GM21390 (cell line): ENCODE measurements around the gene TCEA3.

Source experiments
- ATAC-seq: cut with Tn5 transposase; IDR thresholded peaks from one replicate; pipeline ENCODE4 v1.9.1; 2021; ENCODE audit not compliant: unreplicated experiment

Gene TCEA3

DNA sequence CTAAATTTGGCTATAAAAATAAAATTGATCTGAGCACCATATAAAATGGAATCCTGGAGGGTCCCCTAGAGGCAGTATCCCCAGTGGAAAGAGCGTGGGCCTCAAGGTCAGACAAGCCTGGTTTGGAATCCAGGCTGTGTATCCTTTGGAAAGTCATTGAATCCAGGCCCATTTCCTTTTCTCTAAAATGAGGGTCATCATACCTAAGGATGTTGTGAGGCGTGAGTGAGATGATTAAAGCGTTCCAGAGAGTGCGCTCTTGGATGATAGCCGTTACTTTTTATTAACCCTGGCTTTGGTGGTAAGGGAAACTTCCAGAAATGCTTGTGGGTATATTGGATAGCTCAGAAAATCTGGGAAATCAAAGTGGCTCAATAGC, 54.2 kb downstream of the TCEA3 start:
- ATAC-seq, result no peak

DNA sequence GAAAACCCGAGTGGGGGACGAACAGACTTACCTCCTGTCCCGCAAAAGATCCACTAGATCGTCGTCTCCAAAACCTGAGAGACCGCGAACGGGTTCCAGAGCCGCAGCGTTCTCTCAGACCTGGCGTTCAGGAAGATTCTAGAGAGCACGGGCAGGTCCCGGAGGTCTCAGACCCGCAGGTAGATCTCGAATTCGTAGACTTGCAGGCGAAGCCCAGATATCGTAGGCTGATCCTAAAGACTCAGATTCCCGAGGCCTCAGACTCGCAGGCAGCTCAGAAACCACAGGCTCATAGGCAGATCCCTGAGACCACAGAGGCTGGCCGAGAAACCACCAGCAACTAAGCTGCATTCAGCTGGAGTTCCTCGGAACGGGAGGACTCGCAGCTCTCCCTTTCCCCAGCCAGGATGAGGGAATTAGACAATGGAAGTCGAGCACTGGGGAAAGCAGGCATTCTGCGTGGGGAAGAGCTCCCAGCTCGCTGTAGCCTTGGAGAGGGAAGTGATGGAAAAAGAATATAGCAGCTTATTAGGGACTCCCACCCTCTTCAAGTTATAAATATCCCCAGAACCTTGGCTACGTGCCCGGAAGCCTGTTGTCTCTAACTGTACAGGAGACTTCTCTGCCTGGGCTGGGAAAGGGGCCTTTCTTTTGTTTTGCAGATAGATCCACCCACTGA, 55.1 kb downstream of the TCEA3 start, which contains the start of gene ZNF436:
Gene ZNF436, minus strand, starts transcription at position 502 of the 679 bp plus-strand sequence. CDS start 1,831 bp downstream, outside the sequence.
- no peak for ATAC-seq

DNA sequence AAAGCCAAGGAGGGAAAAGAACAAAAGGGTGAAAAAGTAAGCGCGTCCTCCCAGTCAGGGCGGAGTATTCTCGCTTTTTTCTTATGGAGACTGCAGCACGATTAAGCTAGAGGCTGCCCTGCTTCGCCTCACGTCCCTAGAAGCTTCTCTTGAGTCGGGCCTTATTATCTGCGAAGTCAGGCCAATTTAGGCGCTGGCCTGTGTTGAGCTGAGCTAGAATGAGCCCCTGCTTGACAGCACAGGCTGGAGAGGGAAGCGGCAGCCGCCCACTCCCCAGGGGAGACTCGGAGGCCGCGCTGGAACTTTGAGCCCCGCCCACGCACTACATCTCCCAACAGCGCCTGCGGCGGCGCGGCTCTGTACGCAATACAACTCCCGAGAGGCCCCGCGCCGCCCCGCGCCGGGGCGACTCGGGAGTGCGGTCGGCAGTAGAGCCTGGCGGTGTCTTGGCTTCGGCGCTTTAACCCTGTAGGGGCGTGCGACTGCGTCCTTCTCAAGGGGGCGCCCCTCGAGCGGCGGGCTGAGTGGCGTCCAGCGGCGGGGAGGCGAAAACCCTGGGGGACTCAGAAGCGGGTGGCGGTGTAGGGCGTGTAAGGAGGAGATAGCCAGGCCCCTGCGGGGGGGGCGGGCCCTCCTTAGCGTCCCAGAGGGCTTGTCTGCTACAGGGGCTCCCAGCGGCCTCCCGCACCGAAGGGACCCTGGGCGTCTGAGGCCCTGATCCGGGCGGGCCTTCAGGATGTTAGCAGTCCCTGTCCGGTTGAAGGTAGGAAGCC, 55.8 kb downstream of the TCEA3 start:
- peak; percentile 62 for ATAC-seq

GRCh38 chr1:23367791-23368561, 56.6 kb downstream of the TCEA3 start:
- ATAC-seq, result peak; percentile 87

- ATAC-seq, result no peak
Observed at GRCh38 chr1:23367451-23367790, 57.1 kb downstream of the TCEA3 start.

GRCh38 chr1:23366598-23366997, 58.0 kb downstream of the TCEA3 start:
- ATAC-seq, result no peak

- ATAC-seq, result no peak
Observed at GRCh38 chr1:23366146-23366545, 58.4 kb downstream of the TCEA3 start.

GRCh38 chr1:23362218-23362713, 62.3 kb downstream of the TCEA3 start:
- ATAC-seq, result no peak

DNA sequence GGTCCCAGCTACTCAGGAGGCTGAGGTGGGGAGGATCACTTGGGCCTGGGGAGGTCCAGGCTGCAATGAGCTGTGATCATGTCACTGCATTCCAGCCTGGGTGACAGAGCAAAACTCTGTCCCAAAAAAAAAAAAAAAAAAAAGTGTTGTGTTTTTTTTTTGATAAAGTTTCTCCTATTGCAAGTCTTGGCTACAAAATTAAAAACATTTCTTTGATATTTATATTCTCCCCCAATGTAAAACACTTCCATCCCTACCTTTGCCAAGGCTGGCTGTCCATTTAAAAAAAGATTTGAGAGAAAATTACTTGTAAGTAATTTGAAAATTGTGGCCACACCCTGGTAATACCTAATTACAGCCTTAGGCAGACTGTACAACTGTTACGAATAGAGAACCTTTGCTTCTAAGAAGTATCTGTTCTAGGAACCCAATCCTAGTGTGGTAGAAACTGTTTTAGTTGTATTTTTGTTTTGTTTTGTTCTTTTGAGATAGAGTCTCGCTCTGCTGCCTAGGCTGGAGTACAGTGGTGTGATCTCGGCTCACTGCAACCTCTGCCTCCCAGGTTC, 66.2 kb downstream of the TCEA3 start:
- no peak for ATAC-seq

DNA sequence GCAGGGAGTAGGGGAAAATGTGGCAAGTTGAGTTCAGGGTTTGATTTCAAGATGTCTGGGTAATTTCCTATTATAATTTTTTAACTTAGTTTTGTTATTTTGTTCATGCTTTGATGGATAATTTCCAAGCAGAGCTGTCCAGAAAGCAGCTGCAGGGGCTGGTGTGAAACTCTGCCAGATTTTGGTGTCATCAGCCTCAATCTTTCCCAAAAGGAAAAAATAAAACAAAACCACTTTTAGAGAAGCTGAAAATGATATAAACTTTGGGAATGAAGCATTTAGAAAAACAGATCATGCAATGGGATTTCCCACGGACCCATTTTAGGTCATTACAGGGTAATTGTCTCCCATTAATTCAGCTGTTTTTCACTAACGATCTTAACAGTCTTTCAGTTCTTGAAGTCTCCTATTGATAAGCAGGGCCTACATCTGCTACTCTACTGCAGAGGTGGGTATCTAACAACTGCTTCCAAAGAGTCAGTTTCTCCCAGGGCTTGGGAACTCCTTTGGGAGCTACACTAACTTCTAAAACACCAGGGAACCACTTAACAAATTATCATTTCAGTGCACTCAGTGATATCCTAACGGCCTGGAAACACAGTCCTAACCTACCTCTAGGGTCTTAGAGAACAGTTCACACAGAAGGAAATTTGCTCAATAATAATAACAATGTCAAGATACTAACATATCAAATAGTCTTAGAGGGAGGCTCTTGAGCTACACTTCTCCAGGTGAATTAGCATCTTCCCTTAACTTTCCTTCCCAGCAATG, 67.2 kb downstream of the TCEA3 start:
- no peak for ATAC-seq

DNA sequence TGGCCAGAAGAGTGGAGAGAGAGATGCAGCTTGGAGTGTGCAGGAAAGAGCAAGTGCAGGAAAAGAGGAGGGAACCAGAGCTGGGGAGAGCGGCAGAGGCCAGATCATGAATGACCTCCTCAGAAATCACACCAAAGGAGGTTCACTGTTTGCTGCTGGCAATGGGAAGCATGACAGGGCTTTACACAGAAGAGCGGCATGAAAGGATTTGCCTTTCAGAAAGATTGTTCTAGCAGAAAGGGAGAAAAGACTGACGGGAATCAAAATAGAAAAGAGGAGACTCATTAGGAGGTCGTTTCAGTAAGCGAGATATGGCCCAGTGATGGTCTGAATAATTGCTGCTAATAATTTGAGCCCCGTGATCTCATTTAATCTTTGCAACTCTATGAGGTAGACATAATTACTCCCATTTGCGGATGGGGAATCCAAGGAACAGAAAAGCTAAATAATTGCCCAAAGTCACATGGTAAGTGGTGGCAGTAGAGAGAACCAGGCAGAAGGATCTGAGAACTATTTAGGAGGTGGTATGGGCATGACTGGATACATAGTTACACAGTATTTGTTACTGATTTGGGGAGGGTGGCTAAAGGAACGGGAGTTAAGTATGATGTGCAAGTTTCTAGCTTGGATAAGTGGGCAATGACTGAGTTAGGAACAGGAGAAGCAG, 67.9 kb downstream of the TCEA3 start:
- no peak for ATAC-seq

DNA sequence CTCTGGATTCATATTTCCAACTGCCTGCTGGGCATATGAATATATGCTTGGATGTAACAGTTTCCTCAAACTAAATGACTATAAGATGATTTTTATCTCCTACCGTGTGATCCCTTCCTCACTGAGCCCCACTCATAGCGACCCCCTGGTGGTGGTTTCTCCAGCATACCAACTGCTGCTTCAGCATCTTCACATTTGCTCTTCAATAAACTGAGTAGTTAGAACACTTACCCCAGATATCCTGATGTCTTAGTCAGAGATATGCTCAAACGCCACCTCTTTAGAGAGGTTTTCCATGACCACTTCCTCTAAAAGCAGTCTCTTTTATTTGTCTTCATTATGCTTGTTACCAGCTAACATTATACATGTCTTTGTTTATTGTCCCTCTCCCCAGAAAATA, 70.3 kb downstream of the TCEA3 start:
- ATAC-seq, result no peak

DNA sequence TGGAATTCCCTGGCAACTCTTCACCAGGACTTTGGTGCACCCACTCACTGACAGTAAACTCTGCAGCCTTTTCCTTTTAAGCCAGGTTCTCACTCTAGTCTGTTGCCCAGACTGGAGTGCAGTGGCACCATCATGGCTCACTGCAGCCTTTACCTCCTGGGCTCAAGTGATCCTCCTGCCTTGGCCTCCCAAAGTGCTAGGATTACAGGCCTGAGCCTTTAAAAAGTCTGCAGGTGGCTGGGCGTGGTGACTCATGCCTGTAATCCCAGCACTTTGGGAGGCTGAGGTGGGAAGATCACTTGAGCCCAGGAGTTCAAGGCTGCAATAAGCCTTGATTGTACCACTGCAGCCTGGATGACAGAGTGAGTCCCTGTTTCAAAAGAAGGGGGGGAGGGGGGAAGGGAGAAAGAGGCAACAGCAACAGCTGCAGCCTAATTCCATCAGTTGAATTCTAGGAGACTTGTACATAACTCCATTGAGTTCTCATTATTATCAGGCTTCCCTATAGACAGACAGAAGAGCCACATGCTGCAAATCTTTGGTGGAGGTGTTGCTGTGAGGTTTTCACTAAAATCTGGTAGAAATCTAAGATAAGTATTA, 72.4 kb downstream of the TCEA3 start:
- ATAC-seq, result no peak

DNA sequence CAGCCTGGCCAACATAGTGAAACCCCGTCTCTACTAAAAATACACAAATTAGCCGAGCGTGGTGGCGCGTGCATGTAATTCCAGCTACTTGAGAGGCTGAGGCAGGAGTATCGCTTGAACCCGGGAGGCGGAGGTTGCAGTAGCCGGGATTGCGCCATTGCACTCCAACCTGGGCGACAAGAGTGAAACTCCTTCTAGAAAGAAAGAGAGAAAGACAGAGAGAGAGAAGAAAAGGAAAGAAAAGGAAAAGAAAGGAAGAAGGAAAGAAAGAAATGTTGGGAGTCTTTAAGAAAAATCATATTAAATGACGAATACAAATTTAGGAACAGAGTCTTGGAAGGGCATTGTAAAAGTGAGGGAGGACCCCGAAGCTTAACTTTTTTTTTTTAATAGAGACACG, 78.6 kb downstream of the TCEA3 start:
- no peak for ATAC-seq

- ATAC-seq, result no peak
Observed at GRCh38 chr1:23344987-23345472, 79.5 kb downstream of the TCEA3 start.

DNA sequence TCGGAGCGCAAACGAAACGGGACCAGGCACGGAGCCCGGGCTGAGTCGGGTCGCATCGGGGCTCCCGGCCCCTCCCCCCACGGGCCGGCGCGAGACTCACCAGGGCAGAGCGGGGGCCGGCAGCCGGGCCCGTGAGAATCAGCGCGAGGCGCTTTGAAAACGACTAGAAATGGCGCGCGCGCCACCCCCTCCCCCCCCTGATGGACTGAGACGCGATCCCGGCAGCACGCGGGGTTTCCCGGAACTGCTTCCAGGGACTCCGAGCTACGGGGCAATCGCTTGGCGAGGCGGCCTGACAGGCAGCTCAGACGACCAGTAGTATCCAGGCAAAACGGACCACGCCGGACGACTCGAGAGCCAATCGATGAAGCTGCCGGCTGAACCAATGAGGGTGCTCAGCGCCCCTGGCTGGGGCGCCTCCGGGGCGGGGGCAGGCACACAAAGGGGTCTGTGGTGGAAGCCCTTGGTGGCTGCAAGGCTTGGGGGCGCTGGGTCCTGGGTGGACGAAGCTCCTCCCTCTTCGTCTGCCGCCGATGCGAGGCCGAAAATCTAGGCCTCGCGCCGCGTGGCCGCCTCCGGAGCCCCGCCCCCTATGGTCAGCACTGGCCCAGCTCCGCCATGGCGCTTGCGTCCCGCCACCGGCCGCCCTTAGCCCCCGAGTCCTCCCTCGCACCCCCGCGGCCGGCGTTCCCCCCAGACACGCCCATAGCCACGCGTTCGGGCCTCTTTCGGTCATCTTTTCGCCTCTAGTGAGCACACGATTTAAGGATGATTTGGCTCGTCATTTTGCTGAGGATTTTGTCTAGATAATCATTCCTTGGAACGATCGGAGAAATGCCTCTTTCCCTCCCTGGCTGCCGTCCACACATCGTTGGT, 80.2 kb downstream of the TCEA3 start, which contains the start of gene HNRNPR:
Gene HNRNPR, minus strand, starts transcription at position 174 of the 876 bp plus-strand sequence. CDS start 3,276 bp downstream, outside the sequence.
- peak; percentile 93 for ATAC-seq

DNA sequence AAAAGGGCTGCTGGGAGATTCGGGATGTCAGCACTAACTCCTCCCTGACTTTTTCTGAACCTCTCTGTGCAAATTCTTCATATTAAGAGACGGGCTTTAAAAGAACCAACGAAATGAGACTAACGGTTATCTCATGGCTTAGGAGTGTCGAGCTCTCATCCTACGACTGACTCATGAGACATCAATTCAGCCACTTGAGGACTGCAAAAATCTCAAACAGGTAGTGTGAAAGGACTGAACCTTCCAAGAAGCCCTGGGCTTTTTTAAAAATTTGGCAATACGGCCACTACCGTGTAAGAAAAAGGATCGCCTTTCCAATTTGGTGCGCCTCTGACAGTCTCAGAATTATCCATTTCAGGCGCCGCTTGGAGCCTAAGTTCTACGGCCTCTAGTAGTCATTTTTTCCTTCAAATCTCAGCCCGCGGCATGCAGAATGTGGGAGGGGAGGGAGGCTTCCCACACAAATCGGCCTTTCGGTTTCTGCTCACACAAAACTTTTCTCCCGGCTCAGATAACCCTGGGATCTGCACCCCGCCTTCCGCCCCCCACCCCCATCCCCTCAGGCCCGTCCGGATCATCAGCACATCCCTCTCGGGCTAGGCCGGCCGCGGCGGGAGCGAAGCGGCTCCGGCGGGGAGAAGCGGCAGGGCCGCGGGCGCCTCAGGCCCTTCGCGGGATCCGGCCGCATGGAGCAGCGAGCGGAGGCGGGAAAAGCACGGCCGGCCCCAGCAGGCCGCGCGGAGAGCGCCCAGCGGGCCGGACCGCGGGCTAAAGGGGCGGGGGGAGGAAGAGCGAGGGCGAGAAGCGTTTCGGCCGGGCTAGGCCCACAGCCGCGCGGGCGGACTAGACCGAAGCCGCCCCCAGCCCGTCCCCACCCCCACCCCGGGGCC, 81.1 kb downstream of the TCEA3 start:
- ATAC-seq, result peak; percentile 8
